Progenitor cell of endocrine pancreas (in vitro differentiated cells): ENCODE results near the gene ARHGEF28. TPM values are rescaled to one million over a fixed set of nuclear protein-coding genes. Genes with fewer than 3 reads are reported as not detected.
A peak's percentile ranks its signal among the peaks of the same experiment; 100 is the strongest.

Experiments
- DNase-seq: peaks from one replicate; pipeline ENCODE4 v3.0.0; 2021; ENCODE audit warnings: low spot score; ENCODE audit not compliant: unreplicated experiment
- H3K27ac Mint-ChIP-seq: 2 replicates; pipeline ENCODE4 v1.8.0; 2021; ENCODE audit warnings: mild to moderate bottlenecking, moderate library complexity, mixed read lengths
- H3K27me3 Mint-ChIP-seq: 2 replicates; pipeline ENCODE4 v1.8.0; 2021; ENCODE audit warnings: mixed read lengths
- H3K36me3 Mint-ChIP-seq: 2 replicates; pipeline ENCODE4 v1.8.0; 2022; ENCODE audit warnings: mixed read lengths; ENCODE audit not compliant: insufficient read depth
- H3K4me1 Mint-ChIP-seq: 2 replicates; pipeline ENCODE4 v1.8.0; 2021; ENCODE audit warnings: low read depth, mixed read lengths
- H3K4me3 Mint-ChIP-seq: 2 replicates; pipeline ENCODE4 v1.8.0; 2021; ENCODE audit warnings: low read depth, mild to moderate bottlenecking, moderate library complexity, mixed read lengths
- H3K9me3 Mint-ChIP-seq: 2 replicates; pipeline ENCODE4 v1.8.0; 2021; ENCODE audit warnings: low read depth, mixed read lengths
- CTCF ChIP-seq: fragments of 200-600 bp; sonication (generic); IDR thresholded peaks from one replicate; pipeline ENCODE4 v1.5.0; 2021; ENCODE audit warnings: antibody characterized with exemption, mild to moderate bottlenecking; ENCODE audit not compliant: unreplicated experiment
- total RNA-seq: library from RNA; stranded (reverse); gene quantifications from 2 replicates; pipeline ENCODE4 v1.2.1, GENCODE V29; 2021

The ARHGEF28 gene
- total RNA-seq, 1 donor from 2014 or later = 15.0 TPM

- peaks cover 6% of the 10 kb centered on the region for H3K27me3 Mint-ChIP-seq
- H3K36me3 Mint-ChIP-seq = no peaks in the 10 kb centered on the region
- no peak for TF ChIP-seq CTCF
- no peak overlapping the region for H3K4me3 Mint-ChIP-seq
- DNase-seq = no peak
- peaks cover 14% of the 10 kb centered on the region for H3K4me1 Mint-ChIP-seq
- no peaks in the 10 kb centered on the region for H3K9me3 Mint-ChIP-seq
- no peak overlapping the region for H3K27ac Mint-ChIP-seq
Observed at GRCh38 chr5:73691302-73692080, 65.5 kb downstream of the ARHGEF28 start.

DNA sequence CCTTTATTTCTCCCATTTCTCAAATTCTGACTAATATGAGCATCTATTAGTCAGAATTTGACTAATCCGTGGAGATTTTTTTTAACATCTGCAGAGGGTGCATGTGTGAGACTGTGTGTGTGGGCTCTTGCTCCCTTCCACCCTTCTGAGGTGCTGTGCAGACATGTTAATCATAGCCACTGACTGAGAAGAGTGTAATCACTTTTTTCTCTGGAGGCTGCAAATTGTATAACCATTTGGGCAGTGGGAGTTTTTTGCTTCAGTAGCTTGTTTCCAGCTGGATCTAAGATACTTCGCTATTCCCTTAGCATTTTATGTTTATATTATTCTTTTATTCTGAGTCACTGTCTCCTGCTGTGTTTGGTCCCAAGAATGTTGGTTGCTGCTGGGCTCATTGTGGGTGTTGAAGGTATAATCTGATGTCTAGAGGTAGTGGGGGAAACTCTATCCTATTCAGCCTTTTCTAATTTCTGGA lies 66.2 kb downstream of the ARHGEF28 start:
- H3K27me3 Mint-ChIP-seq = peaks cover 6% of the 10 kb centered on the region
- no peak overlapping the region for H3K4me3 Mint-ChIP-seq
- H3K27ac Mint-ChIP-seq = no peak overlapping the region
- H3K4me1 Mint-ChIP-seq = peaks cover 14% of the 10 kb centered on the region
- no peak for DNase-seq
- H3K9me3 Mint-ChIP-seq = no peaks in the 10 kb centered on the region
- H3K36me3 Mint-ChIP-seq = no peaks in the 10 kb centered on the region
- no peak for TF ChIP-seq CTCF

DNA sequence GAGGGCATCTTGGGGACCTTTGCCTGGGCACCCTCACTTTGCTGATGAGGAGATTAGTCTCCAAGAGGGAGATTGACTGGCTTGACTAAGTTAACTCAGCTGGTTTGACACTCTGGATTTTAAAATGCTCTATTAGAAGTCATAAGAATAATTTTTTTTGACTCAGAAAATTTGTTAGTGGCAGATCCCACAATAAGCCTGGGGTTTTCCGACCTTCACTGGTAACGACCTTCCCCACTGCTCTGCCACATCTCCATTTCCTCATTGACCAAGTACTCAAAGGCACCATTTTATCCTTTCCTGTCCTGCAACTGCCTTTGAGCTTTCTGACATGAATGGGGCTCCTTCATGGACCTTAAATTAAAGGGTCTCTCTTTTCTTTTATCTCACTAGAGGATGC lies 67.0 kb downstream of the ARHGEF28 start:
- H3K4me3 Mint-ChIP-seq = no peak overlapping the region
- H3K9me3 Mint-ChIP-seq = no peaks in the 10 kb centered on the region
- H3K27me3 Mint-ChIP-seq = peaks cover 6% of the 10 kb centered on the region
- no peaks in the 10 kb centered on the region for H3K36me3 Mint-ChIP-seq
- no peak overlapping the region for H3K27ac Mint-ChIP-seq
- TF ChIP-seq CTCF = no peak
- H3K4me1 Mint-ChIP-seq = peaks cover 14% of the 10 kb centered on the region
- DNase-seq = no peak

GRCh38 chr5:73693573-73694061 lies 67.6 kb downstream of the ARHGEF28 start:
- DNase-seq = no peak
- Mint-ChIP-seq H3K27me3 (peaks cover 11% of the 10 kb centered on the region), H3K4me3 (no peak overlapping the region), H3K9me3 (no peaks in the 10 kb centered on the region), H3K4me1 (peaks cover 14% of the 10 kb centered on the region), H3K36me3 (no peaks in the 10 kb centered on the region), H3K27ac (no peak overlapping the region)
- peak; percentile 61 for TF ChIP-seq CTCF

- no peak for TF ChIP-seq CTCF
- Mint-ChIP-seq H3K4me1 (peaks cover 14% of the 10 kb centered on the region), H3K27ac (no peak overlapping the region), H3K27me3 (peaks cover 14% of the 10 kb centered on the region), H3K4me3 (no peak overlapping the region), H3K36me3 (no peaks in the 10 kb centered on the region), H3K9me3 (no peaks in the 10 kb centered on the region)
- no peak for DNase-seq
Observed at GRCh38 chr5:73694089-73694488, 68.1 kb downstream of the ARHGEF28 start.
